A549 treated with dexamethasone at 1 μM for 4 hours (cell line): ENCODE measurements around the gene C9orf153. TPM values are rescaled to one million over a fixed set of nuclear protein-coding genes. Genes with fewer than 3 reads are reported as not detected.

Experiments
- total RNA-seq: library from RNA; stranded (reverse); fragments of 200-300 nt; extraction: Qiagen RNA extraction; gene quantifications from 5 replicates; pipeline ENCODE4 v1.2.3, GENCODE V29; 2022

The C9orf153 gene
- 0.07 to 0.25 TPM (median 0.12 TPM) in 5 replicates for total RNA-seq

GRCh38 chr9:86259557-86259956 lies at the start of gene C9orf153:
C9orf153 (minus strand) TSS chr9:86259657; CDS start chr9:86229603, 30,054 bp downstream.

DNA sequence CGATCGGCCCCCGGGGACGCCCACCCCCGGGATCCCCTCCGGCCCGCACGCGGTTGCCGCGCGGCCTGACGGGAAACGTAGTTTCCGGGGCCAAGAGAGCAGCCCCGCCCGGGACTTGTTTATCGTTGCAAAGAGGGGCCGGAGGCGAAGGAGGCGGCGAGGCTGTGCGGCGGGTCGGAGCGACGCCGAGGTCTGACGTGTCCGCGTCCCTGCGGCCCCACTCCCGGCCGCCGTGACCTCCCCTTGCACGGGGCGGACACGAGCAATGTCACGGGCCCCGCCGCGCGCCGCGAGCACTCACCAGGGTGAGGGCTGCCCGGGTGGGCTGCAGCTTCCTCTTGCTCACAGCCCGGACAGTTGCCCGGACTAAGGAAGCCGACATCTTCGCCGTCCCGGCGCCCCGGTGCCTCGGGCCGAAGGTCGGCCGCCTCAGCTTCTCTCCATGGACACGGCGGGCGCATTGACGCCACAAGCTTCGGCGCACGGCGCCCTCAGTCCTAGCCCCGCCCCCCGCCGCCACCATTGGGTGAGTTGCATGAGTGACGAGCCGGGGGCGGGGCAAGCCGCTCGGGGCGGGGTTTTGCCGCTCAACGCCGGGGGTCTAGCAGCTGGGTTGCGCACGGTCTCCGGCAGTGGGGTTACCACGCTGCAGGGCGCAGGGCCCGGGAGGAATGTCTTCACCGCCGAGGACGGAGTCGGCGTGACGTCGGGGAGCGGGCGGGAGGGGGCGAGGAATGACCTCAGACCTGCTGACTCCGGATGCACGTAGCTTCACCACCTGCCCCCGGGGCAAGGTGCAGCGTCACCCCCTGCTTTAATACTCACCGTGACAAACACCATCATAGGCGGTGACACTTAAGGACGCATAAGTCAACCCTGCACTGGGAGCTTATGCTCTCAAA lies 22.9 kb upstream of the C9orf153 start, which contains the start of gene ISCA1:
TSS of gene ISCA1 (minus strand) at position 462 of the 902 bp plus-strand sequence. CDS start at position 382, 80 bp downstream.

Other genes starting within 250 kb of the C9orf153 start
- gene GOLM1, start 160.1 kb downstream of the C9orf153 start, total RNA-seq = 107 to 123 TPM (median 118 TPM) in 5 replicates
- gene ISCA1, start 22.9 kb upstream of the C9orf153 start, total RNA-seq = 44.3 to 51.9 TPM (median 48.2 TPM) in 5 replicates
- gene TUT7, start 94.8 kb upstream of the C9orf153 start, total RNA-seq = 13.9 to 18.8 TPM (median 15.2 TPM) in 5 replicates